Measurements from ENCODE around the gene CCN5. TPM values are rescaled to one million over a fixed set of nuclear protein-coding genes. Genes with fewer than 3 reads are reported as not detected.
"Not testable (repeated sequence)": the region's sequence is repeated elsewhere in the genome, so short reads cannot be mapped to it uniquely, and the experiment has no call there.

Gene CCN5
- total RNA-seq, 1 donor from 2014 or later: 7.5 TPM

- DNase-seq (ENCODE audit: low spot score): no peak
Observed at GRCh38 chr20:44694159-44694558, 21.0 kb upstream of the CCN5 start.

GRCh38 chr20:44695295-44695673, 19.9 kb upstream of the CCN5 start:
- DNase-seq (ENCODE audit: low spot score): no peak

- DNase-seq (ENCODE audit: low spot score): peak; percentile 43
Observed at GRCh38 chr20:44695674-44696300, 19.4 kb upstream of the CCN5 start.

GRCh38 chr20:44696315-44696714, 18.9 kb upstream of the CCN5 start:
- no peak for DNase-seq (ENCODE audit: low spot score)

- DNase-seq (ENCODE audit: low spot score): not testable (repeated sequence)
Observed at GRCh38 chr20:44697041-44697440, 18.1 kb upstream of the CCN5 start.

GRCh38 chr20:44698351-44698750, 16.8 kb upstream of the CCN5 start:
- DNase-seq (ENCODE audit: low spot score): no peak

- DNase-seq (ENCODE audit: low spot score): no peak
Observed at GRCh38 chr20:44700306-44700705, 14.9 kb upstream of the CCN5 start.

- peak; percentile 68 for DNase-seq (ENCODE audit: low spot score)
Observed at GRCh38 chr20:44701118-44701857, 13.9 kb upstream of the CCN5 start.

- DNase-seq (ENCODE audit: low spot score): no peak
Observed at GRCh38 chr20:44701858-44702256, 13.3 kb upstream of the CCN5 start.

- DNase-seq (ENCODE audit: low spot score): peak; percentile 44
Observed at GRCh38 chr20:44702776-44703175, 12.4 kb upstream of the CCN5 start.

GRCh38 chr20:44703183-44703925, 11.8 kb upstream of the CCN5 start:
- no peak for DNase-seq (ENCODE audit: low spot score)

- DNase-seq (ENCODE audit: low spot score): no peak
Observed at GRCh38 chr20:44703956-44704488, 11.1 kb upstream of the CCN5 start.

- no peak for DNase-seq (ENCODE audit: low spot score)
Observed at GRCh38 chr20:44704551-44704971, 10.6 kb upstream of the CCN5 start.

GRCh38 chr20:44705364-44706094, 9.6 kb upstream of the CCN5 start:
- DNase-seq (ENCODE audit: low spot score): no peak

- peak; percentile 27 for DNase-seq (ENCODE audit: low spot score)
Observed at GRCh38 chr20:44706301-44707017, 8.7 kb upstream of the CCN5 start.

GRCh38 chr20:44707018-44707579, 8.1 kb upstream of the CCN5 start:
- DNase-seq (ENCODE audit: low spot score): no peak

- DNase-seq (ENCODE audit: low spot score): no peak
Observed at GRCh38 chr20:44709380-44709779, 5.8 kb upstream of the CCN5 start.

- DNase-seq (ENCODE audit: low spot score): no peak
Observed at GRCh38 chr20:44709797-44710196, 5.4 kb upstream of the CCN5 start.

GRCh38 chr20:44711237-44711636, 3.9 kb upstream of the CCN5 start:
- DNase-seq (ENCODE audit: low spot score): no peak

GRCh38 chr20:44714102-44714700, 968 bp upstream of the CCN5 start:
- no peak for DNase-seq (ENCODE audit: low spot score)
